HG03521 (cell line): ENCODE measurements around the gene PLEKHG7.
"Not testable (repeated sequence)": the region's sequence is repeated elsewhere in the genome, so short reads cannot be mapped to it uniquely, and the experiment has no call there.

Experiments
- ATAC-seq: cut with Tn5 transposase; IDR thresholded peaks from one replicate; pipeline ENCODE4 v1.9.1; 2021; ENCODE audit warnings: mild to moderate bottlenecking, moderate library complexity; ENCODE audit not compliant: unreplicated experiment

PLEKHG7 gene

DNA sequence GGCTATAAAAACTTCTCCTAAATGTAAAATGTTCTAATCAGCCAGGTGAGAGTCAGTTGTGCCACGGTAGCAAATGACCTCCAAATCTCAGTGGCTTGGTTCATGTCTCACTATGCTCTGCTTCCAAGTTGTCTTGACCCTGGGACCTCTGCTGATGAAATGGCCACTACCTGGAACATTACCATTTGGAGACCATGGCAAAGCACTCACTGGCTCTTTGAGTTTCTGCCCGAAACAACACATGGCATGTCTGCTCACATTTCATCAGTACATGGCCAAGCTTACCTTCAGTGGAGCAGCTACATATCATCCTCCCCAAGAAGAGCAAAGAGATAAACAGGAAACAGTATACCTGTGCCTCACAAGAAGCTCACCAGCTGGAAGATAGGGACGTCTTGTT lies 40.2 kb downstream of the PLEKHG7 start:
- ATAC-seq, result no peak

DNA sequence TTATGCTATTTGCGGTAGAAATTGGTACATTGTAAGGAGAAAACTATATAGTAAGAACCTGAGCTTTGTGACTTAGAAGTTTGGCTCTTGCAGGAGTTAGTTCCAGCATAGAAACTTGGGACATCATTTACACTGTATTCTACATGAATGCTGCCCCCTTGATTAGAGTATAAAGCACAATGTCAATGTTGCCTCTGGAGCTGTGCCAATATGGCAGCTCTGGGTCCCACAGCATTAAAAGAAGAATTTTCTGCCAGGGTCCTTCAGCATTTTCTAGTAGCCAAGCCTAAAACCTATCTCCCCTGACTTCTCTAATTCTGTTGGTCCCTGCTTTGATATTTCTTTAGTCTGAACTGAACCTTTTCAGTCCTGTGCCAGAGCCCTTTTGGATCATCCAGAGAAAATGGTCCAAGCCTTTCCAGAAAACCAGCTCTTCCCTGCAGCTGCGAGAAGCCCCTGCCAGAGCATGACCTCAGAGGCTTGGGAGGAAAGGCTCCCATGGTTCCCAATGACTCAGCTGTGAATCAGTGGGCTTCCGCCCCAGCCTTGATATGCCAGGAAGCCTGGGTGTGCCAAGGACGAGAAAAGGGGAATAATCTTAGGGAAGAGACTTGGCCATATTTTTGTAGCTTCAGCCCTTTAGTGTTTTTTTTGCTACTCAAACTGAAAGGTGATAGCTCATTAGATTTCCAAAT lies 43.2 kb downstream of the PLEKHG7 start:
- ATAC-seq, result no peak

DNA sequence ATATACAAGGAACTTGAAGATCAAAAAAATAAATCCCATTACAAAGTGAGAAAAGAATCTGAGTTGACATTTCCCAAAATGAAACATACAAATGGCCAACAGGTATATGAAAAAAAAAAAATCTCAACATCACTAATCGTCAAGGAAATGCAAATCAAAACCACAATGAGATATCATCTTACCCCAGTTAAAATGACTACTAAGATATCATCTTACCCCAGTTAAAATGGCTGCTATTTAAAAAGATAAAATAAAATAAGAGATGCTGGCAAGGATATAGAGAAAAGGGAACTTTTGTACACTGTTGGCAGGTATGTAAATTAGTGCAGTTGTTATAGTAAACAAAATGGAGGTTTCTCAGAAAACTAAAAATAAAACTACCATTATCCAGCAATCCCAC lies 44.4 kb downstream of the PLEKHG7 start:
- ATAC-seq, result no peak

DNA sequence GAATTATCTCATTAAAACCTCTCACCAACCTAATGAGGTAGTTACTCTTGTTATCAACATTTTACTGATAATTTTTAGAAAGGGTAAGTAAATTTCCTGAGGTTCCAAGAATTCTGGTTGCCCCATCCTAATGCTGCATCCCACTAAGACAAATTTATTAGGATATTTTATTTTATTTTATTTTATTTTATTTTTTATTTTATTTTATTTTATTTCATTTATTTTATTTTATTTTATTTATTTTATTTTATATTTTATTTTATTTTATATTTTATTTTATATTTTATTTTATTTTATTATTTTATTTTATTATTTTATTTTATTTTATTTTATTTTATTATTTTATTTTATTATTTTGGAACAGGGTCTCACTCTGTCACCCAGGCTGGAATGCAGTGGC lies 46.9 kb downstream of the PLEKHG7 start:
- not testable (repeated sequence) for ATAC-seq

- ATAC-seq, result no peak
Measured at GRCh38 chr12:92753976-92754885, 51.4 kb downstream of the PLEKHG7 start.

DNA sequence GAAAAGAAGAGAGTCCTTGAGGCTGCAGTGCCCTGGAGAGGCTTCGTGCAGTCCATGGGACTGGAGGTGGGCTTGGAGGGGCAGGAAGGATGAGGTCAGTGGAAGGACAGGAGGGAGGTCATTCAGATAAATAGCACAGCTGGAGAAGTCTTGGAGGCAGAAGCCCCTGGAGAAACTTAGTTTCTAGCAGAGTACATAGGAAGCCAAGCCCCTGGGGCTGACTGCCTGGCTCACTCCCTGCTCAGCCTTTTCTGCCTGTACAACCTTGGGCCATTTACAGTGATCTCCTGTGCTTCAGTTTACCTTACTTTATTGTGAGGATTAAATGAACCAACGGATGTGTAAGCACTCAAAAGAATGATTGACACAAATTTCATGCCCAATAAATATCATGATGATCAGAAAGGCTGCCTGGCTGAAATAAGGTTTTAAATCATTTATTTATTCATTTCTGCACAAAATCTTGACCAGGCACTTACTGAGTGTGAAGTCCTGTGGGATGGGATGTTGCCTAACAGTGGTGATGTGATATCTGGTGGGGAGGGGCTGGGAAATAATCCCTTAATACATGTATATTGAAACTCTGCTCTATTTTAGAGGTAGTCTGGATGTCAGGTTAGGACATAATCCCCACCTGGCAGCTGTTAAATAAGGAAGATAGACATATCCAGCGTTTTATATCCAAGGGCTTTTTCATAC lies 54.3 kb downstream of the PLEKHG7 start:
- no peak for ATAC-seq

DNA sequence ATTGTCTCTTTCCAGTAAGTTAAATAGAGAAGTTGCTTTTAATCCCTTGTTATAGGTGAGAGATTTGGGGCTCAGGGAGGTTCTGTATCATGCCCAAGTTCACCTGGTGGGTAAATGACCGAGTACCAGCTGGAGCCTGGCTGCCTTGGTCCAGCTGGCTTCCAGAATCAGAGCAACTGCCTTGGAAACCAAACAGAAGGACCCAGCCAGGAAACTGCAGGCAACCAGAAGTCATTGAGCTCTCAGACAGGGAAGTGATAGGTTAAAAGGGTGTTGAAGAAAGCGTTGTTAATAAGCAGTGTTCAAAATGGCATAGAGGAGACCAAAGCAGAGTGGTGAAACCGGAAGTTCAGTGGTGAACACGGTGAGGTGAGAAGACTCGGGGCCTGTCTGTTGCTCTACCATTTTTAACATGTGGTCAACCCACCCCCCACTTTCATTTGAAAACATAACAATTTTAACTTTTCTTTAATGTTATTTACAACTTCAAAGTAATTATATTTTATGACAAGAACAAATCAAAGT lies 54.9 kb downstream of the PLEKHG7 start:
- ATAC-seq, result no peak

DNA sequence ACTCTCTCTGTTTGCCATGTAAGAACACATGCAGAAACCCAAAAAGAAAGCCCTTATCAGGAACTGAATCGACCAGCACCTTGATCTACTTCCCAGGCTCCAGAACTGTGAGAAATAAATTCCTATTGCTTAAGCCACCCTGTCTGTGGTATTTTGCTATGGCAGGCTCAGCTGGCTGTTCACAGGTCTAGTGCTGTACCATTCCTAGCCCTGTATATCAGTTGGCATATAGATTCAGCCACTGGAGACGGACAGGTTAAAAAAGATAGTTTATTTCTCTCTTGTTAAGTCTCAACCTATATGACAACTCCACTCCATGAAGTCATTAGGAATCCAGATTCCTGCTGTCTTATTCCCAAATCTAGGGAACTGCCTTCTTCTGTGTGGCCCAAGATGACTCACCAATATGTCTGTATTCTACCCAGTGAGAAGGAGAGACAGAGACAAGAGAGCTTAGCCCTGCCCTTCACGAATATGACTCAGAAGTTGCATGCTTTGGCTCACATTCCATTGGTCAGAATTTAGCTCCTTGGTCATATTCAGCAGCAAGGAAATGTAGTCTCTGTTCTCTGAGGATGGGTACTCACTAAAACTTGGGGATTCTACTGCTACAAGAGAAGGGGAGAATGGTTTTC lies 57.0 kb downstream of the PLEKHG7 start:
- ATAC-seq, result no peak

DNA sequence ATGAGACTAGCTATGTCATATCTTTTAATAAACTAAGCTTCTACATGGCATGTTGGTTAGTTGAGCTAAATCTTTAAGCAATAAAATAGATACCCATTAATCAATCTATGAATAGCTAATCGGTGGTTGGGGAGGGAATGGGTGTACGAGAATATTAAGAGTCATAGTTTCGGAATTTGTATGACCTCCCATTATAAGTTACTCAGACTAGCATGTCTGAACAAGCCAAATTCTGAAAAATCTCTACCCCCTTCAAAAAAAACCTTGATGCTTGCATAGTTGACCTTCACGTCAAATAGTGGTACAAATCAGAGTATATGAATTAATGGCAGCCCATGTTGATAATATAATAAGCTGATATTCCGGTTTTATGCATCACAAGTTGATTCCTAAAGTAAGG lies 60.0 kb downstream of the PLEKHG7 start:
- ATAC-seq, result no peak

DNA sequence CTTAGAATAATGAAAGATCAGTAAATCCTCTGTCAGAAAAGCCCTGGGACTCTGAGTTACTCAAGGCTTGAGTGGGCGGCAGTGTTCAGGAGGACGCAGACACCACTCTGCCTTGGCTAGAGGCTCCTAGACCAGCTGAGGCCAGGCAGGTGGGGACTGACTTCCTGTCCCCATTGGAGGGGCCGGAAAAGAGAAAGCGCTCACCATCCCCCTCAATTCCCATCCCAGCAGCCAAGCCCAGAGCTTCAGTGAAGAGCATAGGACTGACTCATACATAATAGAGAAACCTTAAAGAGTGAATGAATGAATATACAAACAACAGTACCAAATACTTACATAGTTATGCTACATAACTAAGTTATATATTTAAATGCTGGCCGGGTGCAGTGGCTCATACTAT lies 62.0 kb downstream of the PLEKHG7 start:
- ATAC-seq, result no peak

DNA sequence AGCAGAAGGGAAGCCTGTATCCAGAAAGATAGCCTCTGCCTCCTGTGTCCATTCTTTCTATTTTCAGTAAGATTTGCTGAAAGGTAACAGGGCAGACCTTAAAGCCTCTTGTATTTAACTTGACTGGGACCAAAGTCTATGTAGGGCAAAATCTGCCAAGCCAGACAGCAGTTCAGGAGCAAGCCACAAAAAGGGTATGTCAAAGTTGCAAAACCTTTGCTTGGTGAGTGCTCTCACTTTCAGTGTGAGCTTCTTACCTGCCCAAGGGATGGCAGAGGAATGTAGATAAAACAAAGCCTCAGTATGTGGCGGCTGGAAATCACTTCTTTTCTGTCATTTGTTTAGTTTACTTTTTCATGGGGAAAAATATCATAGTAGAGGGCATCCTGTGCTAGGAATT lies 63.1 kb downstream of the PLEKHG7 start:
- no peak for ATAC-seq

- ATAC-seq, result peak; percentile 53
Measured at GRCh38 chr12:92769124-92769901, 66.5 kb downstream of the PLEKHG7 start.

DNA sequence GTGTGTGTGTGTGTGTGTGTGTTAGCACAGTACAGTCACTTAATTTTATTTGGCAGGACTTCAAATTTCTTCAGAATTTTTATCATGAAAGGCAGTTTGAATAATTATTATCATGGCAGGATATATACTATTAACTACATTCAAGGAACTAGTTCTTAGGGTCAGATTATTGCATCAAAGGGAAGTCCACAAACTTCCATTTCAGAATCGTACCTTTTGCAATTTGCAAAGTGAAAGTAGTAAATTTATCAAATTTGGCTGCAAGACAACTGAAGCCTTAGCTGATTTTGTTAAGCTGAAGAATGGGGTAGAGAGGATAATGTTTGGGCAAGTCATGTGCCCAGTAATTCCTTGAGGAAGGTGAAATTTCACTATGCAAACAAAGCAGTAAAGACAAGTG lies 68.2 kb downstream of the PLEKHG7 start:
- no peak for ATAC-seq

GRCh38 chr12:92775416-92775815 lies 72.6 kb downstream of the PLEKHG7 start:
- no peak for ATAC-seq

GRCh38 chr12:92778525-92778924 lies 75.7 kb downstream of the PLEKHG7 start:
- no peak for ATAC-seq

DNA sequence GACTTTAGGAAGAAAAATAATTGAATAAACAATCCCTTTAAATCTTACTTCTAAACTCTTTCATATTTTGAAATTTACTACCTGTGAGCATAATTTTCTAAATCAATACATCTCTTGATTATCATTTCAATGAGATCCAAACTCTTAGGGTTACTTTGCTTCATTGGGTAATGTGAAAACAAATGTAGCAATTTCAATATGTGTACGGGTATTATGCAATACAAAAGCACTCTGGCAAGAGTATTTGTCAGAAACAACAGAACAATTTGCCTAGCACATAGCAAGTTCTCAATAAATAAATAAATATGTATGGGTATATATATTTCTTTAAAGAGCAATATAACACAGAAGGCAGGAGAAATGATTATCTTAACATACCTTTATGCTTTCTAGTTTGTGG lies 77.1 kb downstream of the PLEKHG7 start:
- ATAC-seq, result no peak

GRCh38 chr12:92784356-92784755 lies 81.6 kb downstream of the PLEKHG7 start:
- no peak for ATAC-seq

- ATAC-seq, result peak; percentile 96
Measured at GRCh38 chr12:92784797-92785562, 82.2 kb downstream of the PLEKHG7 start.

DNA sequence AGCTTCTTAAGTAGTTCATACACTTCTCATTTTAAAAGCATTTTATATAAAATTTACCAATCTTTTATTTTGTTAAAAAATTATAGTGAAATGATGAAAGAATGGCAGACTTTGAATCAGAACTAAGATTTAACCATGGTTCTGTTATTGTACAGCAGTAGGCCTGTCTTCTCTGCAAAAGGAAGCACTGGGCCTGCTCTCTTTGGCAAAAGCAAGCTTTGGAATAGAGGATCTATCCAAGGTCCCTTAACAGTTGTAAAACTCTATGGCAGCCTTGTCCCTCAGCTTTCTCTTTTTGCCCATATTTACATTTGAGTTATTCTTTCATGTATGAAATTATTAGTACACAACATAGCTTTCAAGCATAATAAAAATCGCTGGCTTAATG lies 82.8 kb downstream of the PLEKHG7 start:
- no peak for ATAC-seq
